Common myeloid progenitor, CD34-positive (primary cell): ENCODE data around the gene FAM53B.

Source experiments
- CTCF ChIA-PET: fragments of 350-600 bp; sonication (Branson Sonifier 250); formaldehyde crosslinking; loops from one replicate; lab custom pipeline; 2021; ENCODE audit warnings: antibody characterized with exemption; lab: Charles Lee
- POLR2A ChIA-PET: fragments of 350-600 bp; sonication (Branson Sonifier 250); formaldehyde crosslinking; loops from one replicate; lab custom pipeline; 2021; ENCODE audit warnings: antibody characterized with exemption; lab: Charles Lee
- DNase-seq, 3 donors: peaks; one replicate each; pipeline versions ENCODE4 v3.0.0 to v3.0.0-alpha.2; 2013
- H3K27ac ChIP-seq, 2 experiments: 1 replicate in 1 of 2; 2 replicates in 1 of 2; pipeline ENCODE4 v1.7.0; 2013; ENCODE audit warnings: inconsistent platforms in 2 of 2, low read length in 2 of 2, mild to moderate bottlenecking in 2 of 2, low read depth in 1 of 2, moderate library complexity in 1 of 2; ENCODE audit not compliant: severe bottlenecking in 2 of 2, insufficient read depth in 1 of 2, poor library complexity in 1 of 2
- H3K27me3 ChIP-seq, 5 experiments: replicated peaks in 2 of 5; 1 replicate in 3 of 5; 2 replicates in 2 of 5; pipeline versions ENCODE4 v1.6.1 to v1.7.0; 2013; ENCODE audit warnings: low read length in 4 of 5, mild to moderate bottlenecking in 2 of 5, moderate library complexity in 2 of 5, inconsistent platforms in 1 of 5; ENCODE audit not compliant: insufficient read depth in 5 of 5, control insufficient read depth in 4 of 5
- H3K36me3 ChIP-seq, 4 experiments: 1 replicate in 2 of 4; 2 replicates in 2 of 4; pipeline versions ENCODE4 v1.6.1 to v1.7.0; 2013; ENCODE audit warnings: low read length in 3 of 4, control low read depth in 1 of 4, mild to moderate bottlenecking in 1 of 4; ENCODE audit not compliant: control insufficient read depth in 4 of 4, insufficient read depth in 4 of 4
- H3K4me1 ChIP-seq, 4 experiments: 1 replicate in 3 of 4; 2 replicates in 1 of 4; pipeline versions ENCODE4 v1.6.1 to v1.7.1; 2013; ENCODE audit warnings: low read length in 3 of 4, mild to moderate bottlenecking in 3 of 4, control low read depth in 1 of 4, inconsistent platforms in 1 of 4, moderate library complexity in 1 of 4; ENCODE audit not compliant: control insufficient read depth in 4 of 4, insufficient read depth in 4 of 4; ENCODE audit errors: control extremely low read depth in 1 of 4
- H3K4me3 ChIP-seq, 7 experiments: 1 replicate in 4 of 7; 2 replicates in 3 of 7; pipeline versions ENCODE4 v1.5.1 to v1.7.0; 2013; ENCODE audit warnings: mild to moderate bottlenecking in 7 of 7, low read length in 6 of 7, moderate library complexity in 6 of 7, inconsistent platforms in 2 of 7, low read depth in 2 of 7, control low read depth in 1 of 7; ENCODE audit not compliant: insufficient read depth in 4 of 7, control insufficient read depth in 1 of 7; ENCODE audit errors: extremely low read depth in 1 of 7
- H3K9me3 ChIP-seq, 5 experiments: 1 replicate in 4 of 5; 2 replicates in 1 of 5; pipeline versions ENCODE4 v1.6.1 to v1.7.1; 2013; ENCODE audit warnings: low read length in 4 of 5, mild to moderate bottlenecking in 2 of 5, inconsistent platforms in 1 of 5, low read depth in 1 of 5, moderate library complexity in 1 of 5; ENCODE audit not compliant: control insufficient read depth in 4 of 5, insufficient read depth in 2 of 5; ENCODE audit errors: control extremely low read depth in 1 of 5
- WGBS: methylation state at CpG from one replicate; pipeline ENCODE4 v1.1.5; 2013; ENCODE audit not compliant: insufficient coverage; 5-methylcytosine and 5-hydroxymethylcytosine counted together

The FAM53B gene

DNA sequence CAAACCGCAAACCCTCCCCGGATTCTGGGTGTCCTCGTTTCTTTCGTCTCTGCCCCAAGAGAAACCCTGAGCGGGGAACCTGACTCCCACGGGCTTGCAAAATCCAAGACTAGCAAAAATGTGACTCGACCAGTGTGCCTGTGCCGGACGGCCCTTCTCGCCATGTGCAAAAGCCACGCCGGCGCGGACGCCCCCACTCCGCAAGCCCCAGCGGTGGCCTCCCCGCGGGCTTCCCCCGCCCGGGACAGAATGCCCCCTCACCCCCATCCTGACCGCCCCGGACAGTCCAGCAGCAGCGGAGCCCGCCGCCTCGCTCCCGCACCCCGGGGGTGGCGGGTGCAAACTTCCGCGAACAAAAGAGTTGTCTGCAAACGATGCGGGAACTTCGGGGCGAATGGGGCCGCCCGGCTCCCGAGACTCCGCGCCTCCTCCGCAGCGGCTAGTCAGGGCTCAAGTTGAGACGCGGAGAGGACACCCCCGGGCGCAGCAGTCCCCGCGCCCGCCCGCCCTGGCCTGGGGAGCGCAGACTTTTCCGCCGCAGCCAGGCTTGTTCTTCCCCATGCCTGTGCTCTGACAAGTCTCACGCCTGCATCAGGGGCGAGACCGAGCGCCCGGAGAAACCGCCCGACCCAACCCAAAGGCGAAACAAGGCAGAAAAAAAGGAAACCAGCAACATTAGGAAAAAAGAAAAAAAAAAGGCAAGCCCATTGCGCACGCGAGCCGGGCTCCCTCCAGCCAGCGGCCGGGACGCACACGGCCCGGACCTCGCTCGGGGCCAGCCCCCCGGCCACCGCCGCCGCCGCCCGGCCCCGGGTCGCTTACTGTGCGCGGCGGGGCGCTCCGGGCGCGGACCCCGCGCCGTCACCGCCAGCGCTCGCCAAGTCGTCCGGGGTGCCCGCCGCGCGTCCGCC lies 732 bp downstream of the FAM53B start:
- peak in 1 of 3 donors; percentile 56 for DNase-seq
- Histone ChIP-seq H3K27me3 (no peaks in the 10 kb centered on the region), H3K4me1 (peaks cover 17 to 56% (median 45%) of the 10 kb centered on the region in 4 experiments), H3K4me3 (peak overlapping the region; percentile 64 to 86 (median 77)), H3K36me3 (peaks cover 0 to 7% (median 5%) of the 10 kb centered on the region in 4 experiments), H3K9me3 (no peaks in the 10 kb centered on the region), H3K27ac (no peak overlapping the region)
- ChIA-PET POLR2A (no interaction called here), CTCF (interaction anchor here (0.6 to 5.2 kb wide), 14 partner anchors 9 to 266 kb away, joined by 3 to 78 read pairs (median 14); no protein-coding TSS in a partner anchor)
- 0% methylated on average over 91 of the region's 101 CpGs for WGBS

- ChIA-PET CTCF (interaction anchor here (0.6 to 5.2 kb wide), 24 partner anchors 8 to 267 kb away, joined by 3 to 78 read pairs (median 7); no protein-coding TSS in a partner anchor), POLR2A (no interaction called here)
- Histone ChIP-seq H3K9me3 (no peaks in the 10 kb centered on the region), H3K27me3 (no peaks in the 10 kb centered on the region), H3K27ac (no peak overlapping the region), H3K4me3 (peak overlapping the region in 6 of 7 experiments; percentile 64 to 86 (median 80)), H3K36me3 (peaks cover 0 to 3% (median under 1%) of the 10 kb centered on the region in 4 experiments), H3K4me1 (peaks cover 17 to 64% (median 45%) of the 10 kb centered on the region in 4 experiments)
- WGBS, result 21% methylated on average over 30 of the region's 42 CpGs
- DNase-seq, result peak in 1 of 3 donors; percentile 37
Measured at GRCh38 chr10:124742413-124743190, 1.6 kb downstream of the FAM53B start.

DNA sequence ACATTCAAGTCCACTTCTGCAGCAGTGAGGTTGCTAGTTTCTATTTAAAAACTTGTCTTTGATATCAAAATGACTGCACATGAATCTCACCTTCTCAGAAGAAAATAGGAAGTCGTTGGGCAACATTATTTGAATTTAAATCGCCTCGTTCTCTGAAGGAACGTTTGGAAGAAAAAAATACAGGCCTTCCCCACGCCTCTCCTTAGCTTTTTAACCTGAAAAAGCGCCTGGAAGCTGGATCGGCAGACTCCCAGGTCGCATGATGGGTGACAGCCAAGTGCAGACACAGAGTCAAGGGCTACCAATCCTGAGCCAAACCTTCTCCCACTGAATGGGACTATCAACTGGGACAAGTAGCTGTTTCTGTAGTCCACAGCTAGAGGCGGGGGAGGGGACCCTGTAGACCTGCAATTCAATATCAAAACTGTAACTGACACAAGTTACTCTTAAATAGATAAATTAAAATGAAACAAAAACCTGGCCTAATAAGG lies 2.2 kb downstream of the FAM53B start:
- H3K27ac ChIP-seq, result no peak overlapping the region
- ChIA-PET POLR2A (interaction anchor here (1.5 to 1.9 kb wide), 2 partner anchors 20 to 24 kb away, joined by 8 to 9 read pairs; no protein-coding TSS in a partner anchor), CTCF (interaction anchor here (0.7 to 5.2 kb wide), 36 partner anchors 8 to 214 kb away, joined by 3 to 78 read pairs (median 6); partner anchors contain the start of gene EEF1AKMT2)
- peaks cover 17 to 70% (median 45%) of the 10 kb centered on the region in 4 experiments for H3K4me1 ChIP-seq
- 58% methylated on average over 8 of the region's 9 CpGs for WGBS
- no peaks in the 10 kb centered on the region for H3K9me3 ChIP-seq
- H3K4me3 ChIP-seq, result peak overlapping the region in 4 of 7 experiments; percentile 64 to 86 (median 83)
- no peaks in the 10 kb centered on the region for H3K27me3 ChIP-seq
- DNase-seq, result peak in 1 of 3 donors; percentile 37
- peaks cover 0 to 5% (median 0%) of the 10 kb centered on the region in 4 experiments for H3K36me3 ChIP-seq

DNA sequence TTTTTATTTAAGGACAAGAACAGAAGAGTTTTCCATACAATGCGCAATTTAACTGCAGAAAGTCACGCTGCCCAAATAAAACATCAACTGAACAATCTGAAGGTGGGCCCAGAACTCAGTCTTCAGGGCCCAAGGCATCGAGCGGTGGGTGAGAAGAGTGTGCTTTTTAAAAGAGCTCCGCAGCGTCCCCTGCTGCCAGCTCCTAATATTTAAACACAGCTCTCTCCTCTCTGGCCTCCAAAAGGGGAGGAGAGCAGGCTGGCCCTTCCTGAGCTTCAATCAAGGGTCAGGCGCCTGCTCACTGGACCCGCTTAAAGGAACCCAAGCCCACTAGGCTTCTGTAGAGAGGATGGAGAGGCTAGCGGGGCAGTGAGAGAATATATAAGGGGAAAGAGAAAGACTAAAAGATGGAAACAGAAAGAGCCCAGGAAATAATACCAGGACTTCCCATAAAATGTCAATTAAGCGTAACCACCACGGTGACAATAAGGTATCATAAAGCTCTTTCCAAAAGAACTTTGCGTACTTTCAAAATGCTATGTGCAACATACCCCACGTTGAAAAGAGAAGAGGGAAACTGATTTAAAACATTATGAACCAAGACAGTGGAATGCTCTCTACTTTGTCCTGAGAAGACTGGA lies 2.8 kb downstream of the FAM53B start:
- peaks cover 17 to 74% (median 45%) of the 10 kb centered on the region in 4 experiments for H3K4me1 ChIP-seq
- ChIA-PET CTCF (interaction anchor here (0.7 to 5.2 kb wide), 37 partner anchors 7 to 214 kb away, joined by 3 to 78 read pairs (median 6); partner anchors contain the start of gene EEF1AKMT2), POLR2A (interaction anchor here (1.5 to 1.9 kb wide), 2 partner anchors 20 to 23 kb away, joined by 8 to 9 read pairs; no protein-coding TSS in a partner anchor)
- 66% methylated on average over 7 of the region's 13 CpGs for WGBS
- peaks cover 0 to 9% (median 0%) of the 10 kb centered on the region in 4 experiments for H3K36me3 ChIP-seq
- no peaks in the 10 kb centered on the region for H3K27me3 ChIP-seq
- peak overlapping the region in 4 of 7 experiments; percentile 27 to 86 (median 58) for H3K4me3 ChIP-seq
- H3K9me3 ChIP-seq, result no peaks in the 10 kb centered on the region
- H3K27ac ChIP-seq, result no peak overlapping the region
- DNase-seq, result peak; percentile 61 to 72 (median 71)

DNA sequence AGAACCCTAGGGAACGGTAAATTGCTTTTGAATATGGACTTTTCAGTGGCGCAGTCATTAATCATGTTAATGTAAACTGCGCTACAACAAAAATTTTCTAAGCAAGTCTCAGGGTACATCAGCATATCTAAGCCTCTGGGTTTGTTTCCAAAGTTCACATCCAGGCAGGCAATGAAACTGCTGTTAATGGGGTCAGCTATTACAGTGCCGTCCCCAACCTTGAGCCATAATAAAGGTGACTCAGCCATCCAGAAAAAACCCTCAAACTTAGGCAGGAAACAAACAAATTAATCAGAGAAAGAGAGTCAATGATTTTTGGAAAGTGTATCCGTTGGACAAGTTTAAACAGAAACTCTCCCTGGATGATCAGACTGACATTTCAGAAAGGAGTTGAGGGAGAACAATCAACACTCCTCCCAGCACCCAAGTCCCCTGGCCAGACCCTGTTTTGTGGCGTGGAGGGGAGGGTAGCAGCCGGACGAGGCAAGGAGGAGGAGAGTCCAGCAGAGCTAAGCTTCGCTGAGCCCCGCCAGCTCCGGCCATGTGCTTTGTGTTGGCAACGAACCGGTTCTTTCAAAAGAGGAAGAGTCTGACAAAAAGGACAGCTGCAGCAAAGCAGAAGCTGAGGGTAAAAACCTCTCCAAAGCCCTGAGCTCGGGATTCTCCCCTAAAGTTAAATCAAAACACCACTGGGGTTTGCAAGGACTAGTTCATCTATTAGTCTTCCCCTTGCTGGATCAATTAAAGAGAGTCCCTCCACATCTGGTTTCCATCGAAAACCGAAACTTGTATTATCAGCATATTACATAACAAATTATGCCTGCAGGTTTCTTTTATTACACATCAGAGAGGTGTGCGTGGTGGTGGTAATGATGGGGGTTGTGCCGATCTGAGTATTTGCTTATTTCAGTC lies 3.6 kb downstream of the FAM53B start:
- POLR2A ChIA-PET, result interaction anchor here (1.0 to 1.9 kb wide), 3 partner anchors 19 to 211 kb away, joined by 6 to 9 read pairs (median 8); no protein-coding TSS in a partner anchor

More for the DNA sequence above, 3.6 kb downstream of the FAM53B start:
- WGBS, result 34% methylated on average over 11 of the region's 18 CpGs
- H3K36me3 ChIP-seq, result peaks cover 0 to 16% (median 0%) of the 10 kb centered on the region in 4 experiments
- CTCF ChIA-PET, result interaction anchor here (0.9 to 5.2 kb wide), 28 partner anchors 9 to 213 kb away, joined by 3 to 78 read pairs (median 7); partner anchors contain the start of gene EEF1AKMT2
- H3K27me3 ChIP-seq, result no peaks in the 10 kb centered on the region
- H3K4me3 ChIP-seq, result peak overlapping the region in 5 of 7 experiments; percentile 3 to 64 (median 33)
- DNase-seq, result peak in 2 of 3 donors; percentile 84 to 87
- H3K9me3 ChIP-seq, result no peaks in the 10 kb centered on the region
- peaks cover 17 to 77% (median 45%) of the 10 kb centered on the region in 4 experiments for H3K4me1 ChIP-seq
- H3K27ac ChIP-seq, result peak overlapping the region in 1 of 2 experiments; percentile 22
